GM10248 (cell line): ENCODE results near the gene C2.

ENCODE experiments used
- CTCF ChIA-PET: fragments of 300-600 bp; sonication (Branson Sonifier 250); formaldehyde crosslinking; extraction: SDS; loops from one replicate; lab custom pipeline; 2021; ENCODE audit warnings: antibody characterized with exemption; lab: Yijun Ruan, JAX
- POLR2A ChIA-PET: fragments of 350-650 bp; sonication (Branson Sonifier 250); formaldehyde crosslinking; extraction: SDS; loops from one replicate; lab custom pipeline; 2020; ENCODE audit warnings: antibody characterized with exemption; lab: Yijun Ruan, JAX
- DNase-seq: peaks from one replicate; pipeline ENCODE4 v3.0.0; 2012; ENCODE audit errors: extremely low spot score
- CTCF ChIP-seq: IDR thresholded peaks from 2 replicates; pipeline ENCODE4 v1.5.1; 2012; ENCODE audit warnings: mild to moderate bottlenecking, low read depth; ENCODE audit errors: extremely low read depth, missing control alignments, control extremely low read depth

The C2 gene

GRCh38 chr6:31966997-31967925 lies 39.7 kb downstream of the C2 start:
- POLR2A ChIA-PET: interaction anchor here (0.5 to 1.2 kb wide), 2 partner anchors 41 to 392 kb away, joined by 3 to 4 read pairs; partner anchors contain the start of gene TNF
- no peak for DNase-seq
- TF ChIP-seq CTCF: no peak
- CTCF ChIA-PET: interaction anchor here (1.2 to 2.8 kb wide), 3 partner anchors 7 to 15 kb away, joined by 4 to 6 read pairs (median 6); no protein-coding TSS in a partner anchor

- TF ChIP-seq CTCF: no peak
- no peak for DNase-seq
- ChIA-PET CTCF (interaction anchor here (2.8 kb wide), 1 partner anchor 16 kb away, joined by 6 read pairs; no protein-coding TSS in a partner anchor), POLR2A (no interaction called here)
Observed at GRCh38 chr6:31967926-31968320, 40.4 kb downstream of the C2 start.

- CTCF ChIA-PET: interaction anchor here (2.8 kb wide), 1 partner anchor 16 kb away, joined by 6 read pairs; no protein-coding TSS in a partner anchor
- POLR2A ChIA-PET: no interaction called here
Observed at GRCh38 chr6:31968326-31968725, 40.8 kb downstream of the C2 start.

GRCh38 chr6:31968791-31969711 lies 41.5 kb downstream of the C2 start:
- no peak for DNase-seq
- POLR2A ChIA-PET: interaction anchor here (3.3 kb wide), 1 partner anchor 10 kb away, joined by 15 read pairs; the partner anchor contains the start of genes NELFE and SKIC2
- CTCF ChIA-PET: interaction anchor here (2.0 to 2.8 kb wide), 2 partner anchors 10 to 17 kb away, joined by 6 read pairs; partner anchors contain the start of genes NELFE and SKIC2
- TF ChIP-seq CTCF: no peak

More at GRCh38 chr6:31968326-31968725, 40.8 kb downstream of the C2 start:
- no peak for DNase-seq
- TF ChIP-seq CTCF: no peak

- TF ChIP-seq CTCF: no peak
- POLR2A ChIA-PET: interaction anchor here (0.6 to 3.3 kb wide), 3 partner anchors 11 to 1002 kb away, joined by 3 to 15 read pairs (median 4); partner anchors contain the start of genes NELFE and SKIC2
- no peak for DNase-seq
- CTCF ChIA-PET: interaction anchor here (1.5 to 2.0 kb wide), 2 partner anchors 11 to 289 kb away, joined by 4 to 6 read pairs; partner anchors contain the start of genes LY6G5C, NELFE and SKIC2
Observed at GRCh38 chr6:31969712-31970603, 42.4 kb downstream of the C2 start.
